Measurements from ENCODE around the gene PTBP3.
A peak's percentile ranks its signal among the peaks of the same experiment; 100 is the strongest.

PTBP3 gene

GRCh38 chr9:112339886-112340285, 6.5 kb upstream of the PTBP3 start:
- Histone ChIP-seq H4K91ac (ENCODE audit: low read depth, low read length, poor library complexity) (no peak overlapping the region), H3K27ac (replicated peaks; ENCODE audit: low read length) (no peak overlapping the region), H3K36me3 (replicated peaks in 1 of 2; ENCODE audit: control insufficient read depth in 2 of 2, insufficient read depth in 2 of 2, low read length in 2 of 2) (no peaks in the 10 kb centered on the region), H3K14ac (ENCODE audit: low read length) (no peak overlapping the region), H3K23ac (ENCODE audit: low read depth, low read length, poor library complexity) (no peak overlapping the region), H4K8ac (ENCODE audit: low read depth, low read length) (no peak overlapping the region), H3K4me1 (ENCODE audit: control insufficient read depth in 2 of 2, insufficient read depth in 1 of 2, low read depth in 1 of 2, low read length in 2 of 2) (no peaks in the 10 kb centered on the region), H3K4ac (ENCODE audit: low read length) (no peak overlapping the region), H3K18ac (ENCODE audit: low read length) (no peak overlapping the region), H3K9me3 (replicated peaks in 1 of 2; ENCODE audit: control insufficient read depth in 2 of 2, insufficient read depth in 1 of 2, low read depth in 1 of 2, low read length in 2 of 2) (no peaks in the 10 kb centered on the region), H2AFZ (ENCODE audit: low read length) (no peak overlapping the region), H2BK15ac (ENCODE audit: low read length) (no peak overlapping the region), H3K4me2 (ENCODE audit: insufficient read depth, low read length, poor library complexity, severe bottlenecking) (no peak overlapping the region), H2BK5ac (ENCODE audit: low read length) (no peak overlapping the region), H3K79me1 (ENCODE audit: low read depth, low read length) (no peaks in the 10 kb centered on the region), H3K4me3 (ENCODE audit: low read length in 2 of 2) (no peak overlapping the region), H3K9ac (ENCODE audit: low read depth, low read length, poor library complexity) (no peak overlapping the region), H3K27me3 (ENCODE audit: control insufficient read depth in 3 of 3, insufficient read depth in 3 of 3, low read depth in 1 of 3, low read length in 3 of 3) (no peaks in the 10 kb centered on the region), H2BK12ac (ENCODE audit: low read length) (no peak overlapping the region), H2BK120ac (ENCODE audit: low read depth, low read length) (no peak overlapping the region), H2AK5ac (ENCODE audit: low read depth, low read length) (no peak overlapping the region)
- no CpG with 5 or more reads among the region's 3 CpGs for WGBS, 2 donors (ENCODE audit: extremely low coverage in 2 of 2, insufficient read length in 2 of 2, insufficient replicate concordance in 1 of 2)
- no peak for DNase-seq (ENCODE audit: low spot score)

DNA sequence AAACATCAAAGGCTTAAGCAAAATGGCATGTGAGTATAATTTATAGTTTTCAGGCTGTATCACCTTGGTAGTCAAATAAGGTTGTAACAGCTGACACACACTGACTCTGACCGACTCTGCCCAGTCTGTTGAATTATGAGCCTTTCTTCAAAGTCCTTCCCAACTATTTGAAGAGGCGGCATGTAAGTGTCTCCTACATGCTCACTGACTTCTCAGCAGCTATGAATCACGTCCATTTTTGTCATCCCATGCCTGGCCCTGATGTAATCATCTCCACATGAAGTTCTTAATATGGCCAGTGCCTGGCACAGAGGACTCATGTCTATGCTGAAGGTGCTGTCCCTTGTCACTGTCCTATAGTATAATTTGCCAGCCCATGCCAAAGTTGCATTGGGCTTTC, 5.1 kb upstream of the PTBP3 start:
- no CpG with 5 or more reads among the region's 3 CpGs for WGBS, 2 donors (ENCODE audit: extremely low coverage in 2 of 2, insufficient read length in 2 of 2, insufficient replicate concordance in 1 of 2)
- Histone ChIP-seq H4K91ac (ENCODE audit: low read depth, low read length, poor library complexity) (no peak overlapping the region), H3K23ac (ENCODE audit: low read depth, low read length, poor library complexity) (no peak overlapping the region), H2BK5ac (ENCODE audit: low read length) (no peak overlapping the region), H2BK120ac (ENCODE audit: low read depth, low read length) (no peak overlapping the region), H2AK5ac (ENCODE audit: low read depth, low read length) (no peak overlapping the region), H2BK15ac (ENCODE audit: low read length) (no peak overlapping the region), H3K4ac (ENCODE audit: low read length) (no peak overlapping the region), H3K4me1 (ENCODE audit: control insufficient read depth in 2 of 2, insufficient read depth in 1 of 2, low read depth in 1 of 2, low read length in 2 of 2) (peaks cover 0 to 1% of the 10 kb centered on the region in 2 donors), H3K36me3 (replicated peaks in 1 of 2; ENCODE audit: control insufficient read depth in 2 of 2, insufficient read depth in 2 of 2, low read length in 2 of 2) (no peaks in the 10 kb centered on the region), H3K4me2 (ENCODE audit: insufficient read depth, low read length, poor library complexity, severe bottlenecking) (no peak overlapping the region), H2AFZ (ENCODE audit: low read length) (no peak overlapping the region), H3K18ac (ENCODE audit: low read length) (no peak overlapping the region), H3K27me3 (ENCODE audit: control insufficient read depth in 3 of 3, insufficient read depth in 3 of 3, low read depth in 1 of 3, low read length in 3 of 3) (no peaks in the 10 kb centered on the region), H3K4me3 (ENCODE audit: low read length in 2 of 2) (no peak overlapping the region), H3K14ac (ENCODE audit: low read length) (no peak overlapping the region), H3K9me3 (replicated peaks in 1 of 2; ENCODE audit: control insufficient read depth in 2 of 2, insufficient read depth in 1 of 2, low read depth in 1 of 2, low read length in 2 of 2) (no peaks in the 10 kb centered on the region), H4K8ac (ENCODE audit: low read depth, low read length) (no peak overlapping the region), H3K9ac (ENCODE audit: low read depth, low read length, poor library complexity) (no peak overlapping the region), H3K27ac (replicated peaks; ENCODE audit: low read length) (no peak overlapping the region), H2BK12ac (ENCODE audit: low read length) (no peak overlapping the region), H3K79me1 (ENCODE audit: low read depth, low read length) (no peaks in the 10 kb centered on the region)
- DNase-seq (ENCODE audit: low spot score), result no peak

DNA sequence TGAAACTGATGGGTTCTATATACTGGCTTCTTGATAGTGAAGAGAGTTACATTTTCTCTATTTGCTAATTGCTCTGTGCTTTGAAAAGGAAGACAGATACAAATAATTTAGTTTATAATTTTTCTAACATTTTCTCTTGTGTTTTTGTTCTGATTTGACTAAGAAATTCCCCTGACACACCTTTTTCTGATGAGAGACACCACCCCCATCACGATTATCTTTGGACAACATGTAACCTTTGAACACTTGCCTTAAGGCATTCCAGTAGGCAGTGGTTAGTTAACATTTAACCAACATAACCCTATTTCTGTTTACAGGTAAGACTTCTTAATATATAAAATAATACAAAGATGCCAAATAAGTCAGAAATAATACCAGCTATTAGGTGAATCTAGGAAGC, 4.1 kb upstream of the PTBP3 start:
- H3K4me2 ChIP-seq (ENCODE audit: insufficient read depth, low read length, poor library complexity, severe bottlenecking), result no peak overlapping the region
- H2BK12ac ChIP-seq (ENCODE audit: low read length), result no peak overlapping the region
- H2BK15ac ChIP-seq (ENCODE audit: low read length), result no peak overlapping the region
- no peak overlapping the region for H2BK120ac ChIP-seq (ENCODE audit: low read depth, low read length)
- DNase-seq (ENCODE audit: low spot score), result no peak
- no peak overlapping the region for H3K14ac ChIP-seq (ENCODE audit: low read length)
- H4K8ac ChIP-seq (ENCODE audit: low read depth, low read length), result no peak overlapping the region
- no peak overlapping the region for H3K18ac ChIP-seq (ENCODE audit: low read length)
- no peaks in the 10 kb centered on the region for H3K27me3 ChIP-seq (ENCODE audit: control insufficient read depth in 3 of 3, insufficient read depth in 3 of 3, low read depth in 1 of 3, low read length in 3 of 3)
- no peak overlapping the region for H4K91ac ChIP-seq (ENCODE audit: low read depth, low read length, poor library complexity)
- no peaks in the 10 kb centered on the region for H3K79me1 ChIP-seq (ENCODE audit: low read depth, low read length)
- H3K4me1 ChIP-seq (ENCODE audit: control insufficient read depth in 2 of 2, insufficient read depth in 1 of 2, low read depth in 1 of 2, low read length in 2 of 2), result peaks cover 0 to 3% of the 10 kb centered on the region in 2 donors
- WGBS, 2 donors (ENCODE audit: extremely low coverage in 2 of 2, insufficient read length in 2 of 2, insufficient replicate concordance in 1 of 2), result no CpG with 5 or more reads among the region's 1 CpG
- no peak overlapping the region for H2AK5ac ChIP-seq (ENCODE audit: low read depth, low read length)
- H2BK5ac ChIP-seq (ENCODE audit: low read length), result no peak overlapping the region
- no peak overlapping the region for H3K27ac ChIP-seq (replicated peaks; ENCODE audit: low read length)
- H3K4me3 ChIP-seq (ENCODE audit: low read length in 2 of 2), result no peak overlapping the region
- H3K9ac ChIP-seq (ENCODE audit: low read depth, low read length, poor library complexity), result no peak overlapping the region
- H3K4ac ChIP-seq (ENCODE audit: low read length), result no peak overlapping the region
- H3K23ac ChIP-seq (ENCODE audit: low read depth, low read length, poor library complexity), result no peak overlapping the region
- no peaks in the 10 kb centered on the region for H3K9me3 ChIP-seq (replicated peaks in 1 of 2; ENCODE audit: control insufficient read depth in 2 of 2, insufficient read depth in 1 of 2, low read depth in 1 of 2, low read length in 2 of 2)
- H2AFZ ChIP-seq (ENCODE audit: low read length), result no peak overlapping the region
- H3K36me3 ChIP-seq (replicated peaks in 1 of 2; ENCODE audit: control insufficient read depth in 2 of 2, insufficient read depth in 2 of 2, low read length in 2 of 2), result no peaks in the 10 kb centered on the region

GRCh38 chr9:112334432-112334841, 1.0 kb upstream of the PTBP3 start:
- WGBS, 2 donors (ENCODE audit: extremely low coverage in 2 of 2, insufficient read length in 2 of 2, insufficient replicate concordance in 1 of 2), result no CpG with 5 or more reads among the region's 8 CpGs
- no peak overlapping the region for H4K8ac ChIP-seq (ENCODE audit: low read depth, low read length)
- H3K9ac ChIP-seq (ENCODE audit: low read depth, low read length, poor library complexity), result no peak overlapping the region
- H2BK120ac ChIP-seq (ENCODE audit: low read depth, low read length), result no peak overlapping the region
- no peak overlapping the region for H2BK15ac ChIP-seq (ENCODE audit: low read length)
- H3K9me3 ChIP-seq (replicated peaks in 1 of 2; ENCODE audit: control insufficient read depth in 2 of 2, insufficient read depth in 1 of 2, low read depth in 1 of 2, low read length in 2 of 2), result no peaks in the 10 kb centered on the region
- no peak overlapping the region for H2AK5ac ChIP-seq (ENCODE audit: low read depth, low read length)
- H3K4me3 ChIP-seq (ENCODE audit: low read length in 2 of 2), result peak overlapping the region in 1 of 2 donors; percentile 61
- H4K91ac ChIP-seq (ENCODE audit: low read depth, low read length, poor library complexity), result no peak overlapping the region
- no peak overlapping the region for H3K27ac ChIP-seq (replicated peaks; ENCODE audit: low read length)
- no peak overlapping the region for H3K18ac ChIP-seq (ENCODE audit: low read length)
- peaks cover 0 to 3% of the 10 kb centered on the region in 2 donors for H3K4me1 ChIP-seq (ENCODE audit: control insufficient read depth in 2 of 2, insufficient read depth in 1 of 2, low read depth in 1 of 2, low read length in 2 of 2)
- no peak overlapping the region for H3K23ac ChIP-seq (ENCODE audit: low read depth, low read length, poor library complexity)
- no peak overlapping the region for H2BK12ac ChIP-seq (ENCODE audit: low read length)
- H2BK5ac ChIP-seq (ENCODE audit: low read length), result no peak overlapping the region
- no peak overlapping the region for H3K4ac ChIP-seq (ENCODE audit: low read length)
- H3K79me1 ChIP-seq (ENCODE audit: low read depth, low read length), result no peaks in the 10 kb centered on the region
- peak overlapping the region; percentile 91 for H2AFZ ChIP-seq (ENCODE audit: low read length)
- H3K27me3 ChIP-seq (ENCODE audit: control insufficient read depth in 3 of 3, insufficient read depth in 3 of 3, low read depth in 1 of 3, low read length in 3 of 3), result no peaks in the 10 kb centered on the region
- no peak overlapping the region for H3K14ac ChIP-seq (ENCODE audit: low read length)
- no peaks in the 10 kb centered on the region for H3K36me3 ChIP-seq (replicated peaks in 1 of 2; ENCODE audit: control insufficient read depth in 2 of 2, insufficient read depth in 2 of 2, low read length in 2 of 2)
- no peak overlapping the region for H3K4me2 ChIP-seq (ENCODE audit: insufficient read depth, low read length, poor library complexity, severe bottlenecking)
- no peak for DNase-seq (ENCODE audit: low spot score)
